ENCODE results near the gene ACAN. TPM values are rescaled to one million over a fixed set of nuclear protein-coding genes. Genes with fewer than 3 reads are reported as not detected.

ACAN gene
- total RNA-seq: not detected in 2 replicates

GRCh38 chr15:88803241-88803919, at the start of gene ACAN:
ACAN (plus strand) TSS chr15:88803436; CDS start chr15:88836207, 32,771 bp downstream.

GRCh38 chr15:88894819-88895767, 91.9 kb downstream of the ACAN start, which contains the start of gene HAPLN3:
HAPLN3 (minus strand) TSS chr15:88895544; CDS start chr15:88887298, 8,246 bp downstream.

GRCh38 chr15:88913017-88913849, 110.0 kb downstream of the ACAN start, which contains the start of gene MFGE8:
MFGE8 (minus strand) TSS chr15:88913379; CDS start chr15:88913319, 60 bp downstream.

Other genes with a start within 250 kb of the ACAN start
- 27.3 and 39.5 TPM in 2 replicates for gene AEN, start 182.1 kb upstream of the ACAN start, total RNA-seq
- 6.3 and 27.8 TPM in 2 replicates for gene ISG20, start 164.4 kb upstream of the ACAN start, total RNA-seq
- gene HAPLN3, start 92.1 kb downstream of the ACAN start, total RNA-seq: 4.1 and 7.4 TPM in 2 replicates
- 34.6 and 73.7 TPM in 2 replicates for gene MFGE8, start 109.9 kb downstream of the ACAN start, total RNA-seq

All from hair follicular keratinocyte (primary cell).